Measurements from ENCODE around the gene USP3.

USP3 gene

GRCh38 chr15:63535689-63536088, 31.3 kb downstream of the USP3 start:
- Histone ChIP-seq H3K9me3 (ENCODE audit: control insufficient read depth, low read length) (no peaks in the 10 kb centered on the region), H3K9ac (ENCODE audit: low read length) (no peak overlapping the region), H3K36me3 (ENCODE audit: control insufficient read depth, insufficient read depth, low read length, severe bottlenecking) (peaks cover 25% of the 10 kb centered on the region), H3K4me3 (ENCODE audit: low read length) (no peak overlapping the region), H3K27me3 (replicated peaks; ENCODE audit: control insufficient read depth, insufficient read depth, low read length) (no peaks in the 10 kb centered on the region), H3K4me1 (ENCODE audit: control insufficient read depth, insufficient read depth, low read length) (peaks cover 42% of the 10 kb centered on the region)
- DNase-seq (ENCODE audit: low read depth): no peak

GRCh38 chr15:63538876-63539275, 34.5 kb downstream of the USP3 start:
- no peak overlapping the region for H3K9ac ChIP-seq (ENCODE audit: low read length)
- no peak for DNase-seq (ENCODE audit: low read depth)
- H3K9me3 ChIP-seq (ENCODE audit: control insufficient read depth, low read length): no peaks in the 10 kb centered on the region
- H3K4me1 ChIP-seq (ENCODE audit: control insufficient read depth, insufficient read depth, low read length): peaks cover 18% of the 10 kb centered on the region
- peaks cover 35% of the 10 kb centered on the region for H3K36me3 ChIP-seq (ENCODE audit: control insufficient read depth, insufficient read depth, low read length, severe bottlenecking)
- H3K4me3 ChIP-seq (ENCODE audit: low read length): no peak overlapping the region
- no peaks in the 10 kb centered on the region for H3K27me3 ChIP-seq (replicated peaks; ENCODE audit: control insufficient read depth, insufficient read depth, low read length)

GRCh38 chr15:63539521-63539920, 35.1 kb downstream of the USP3 start:
- no peak overlapping the region for H3K4me3 ChIP-seq (ENCODE audit: low read length)
- H3K9ac ChIP-seq (ENCODE audit: low read length): no peak overlapping the region
- no peaks in the 10 kb centered on the region for H3K9me3 ChIP-seq (ENCODE audit: control insufficient read depth, low read length)
- H3K4me1 ChIP-seq (ENCODE audit: control insufficient read depth, insufficient read depth, low read length): peaks cover 18% of the 10 kb centered on the region
- no peak for DNase-seq (ENCODE audit: low read depth)
- H3K27me3 ChIP-seq (replicated peaks; ENCODE audit: control insufficient read depth, insufficient read depth, low read length): no peaks in the 10 kb centered on the region
- peaks cover 35% of the 10 kb centered on the region for H3K36me3 ChIP-seq (ENCODE audit: control insufficient read depth, insufficient read depth, low read length, severe bottlenecking)

- H3K4me1 ChIP-seq (ENCODE audit: control insufficient read depth, insufficient read depth, low read length): peaks cover 17% of the 10 kb centered on the region
- H3K36me3 ChIP-seq (ENCODE audit: control insufficient read depth, insufficient read depth, low read length, severe bottlenecking): peaks cover 35% of the 10 kb centered on the region
- H3K27me3 ChIP-seq (replicated peaks; ENCODE audit: control insufficient read depth, insufficient read depth, low read length): no peaks in the 10 kb centered on the region
- no peaks in the 10 kb centered on the region for H3K9me3 ChIP-seq (ENCODE audit: control insufficient read depth, low read length)
- no peak for DNase-seq (ENCODE audit: low read depth)
- no peak overlapping the region for H3K9ac ChIP-seq (ENCODE audit: low read length)
- no peak overlapping the region for H3K4me3 ChIP-seq (ENCODE audit: low read length)
Observed at GRCh38 chr15:63539998-63540397, 35.6 kb downstream of the USP3 start.

- Histone ChIP-seq H3K9me3 (ENCODE audit: control insufficient read depth, low read length) (no peaks in the 10 kb centered on the region), H3K27me3 (replicated peaks; ENCODE audit: control insufficient read depth, insufficient read depth, low read length) (no peaks in the 10 kb centered on the region), H3K36me3 (ENCODE audit: control insufficient read depth, insufficient read depth, low read length, severe bottlenecking) (peaks cover 35% of the 10 kb centered on the region), H3K9ac (ENCODE audit: low read length) (no peak overlapping the region), H3K4me1 (ENCODE audit: control insufficient read depth, insufficient read depth, low read length) (peaks cover 13% of the 10 kb centered on the region), H3K4me3 (ENCODE audit: low read length) (no peak overlapping the region)
- DNase-seq (ENCODE audit: low read depth): no peak
Observed at GRCh38 chr15:63540449-63540848, 36.1 kb downstream of the USP3 start.

GRCh38 chr15:63544258-63545026, 40.0 kb downstream of the USP3 start:
- peaks cover 6% of the 10 kb centered on the region for H3K4me1 ChIP-seq (ENCODE audit: control insufficient read depth, insufficient read depth, low read length)
- H3K27me3 ChIP-seq (replicated peaks; ENCODE audit: control insufficient read depth, insufficient read depth, low read length): no peaks in the 10 kb centered on the region
- no peak overlapping the region for H3K9ac ChIP-seq (ENCODE audit: low read length)
- no peak overlapping the region for H3K4me3 ChIP-seq (ENCODE audit: low read length)
- DNase-seq (ENCODE audit: low read depth): no peak
- no peaks in the 10 kb centered on the region for H3K9me3 ChIP-seq (ENCODE audit: control insufficient read depth, low read length)
- H3K36me3 ChIP-seq (ENCODE audit: control insufficient read depth, insufficient read depth, low read length, severe bottlenecking): peaks cover 13% of the 10 kb centered on the region

GRCh38 chr15:63545520-63545919, 41.1 kb downstream of the USP3 start:
- no peak for DNase-seq (ENCODE audit: low read depth)
- H3K36me3 ChIP-seq (ENCODE audit: control insufficient read depth, insufficient read depth, low read length, severe bottlenecking): peaks cover 11% of the 10 kb centered on the region
- no peaks in the 10 kb centered on the region for H3K9me3 ChIP-seq (ENCODE audit: control insufficient read depth, low read length)
- no peak overlapping the region for H3K4me3 ChIP-seq (ENCODE audit: low read length)
- H3K4me1 ChIP-seq (ENCODE audit: control insufficient read depth, insufficient read depth, low read length): peaks cover 2% of the 10 kb centered on the region
- no peaks in the 10 kb centered on the region for H3K27me3 ChIP-seq (replicated peaks; ENCODE audit: control insufficient read depth, insufficient read depth, low read length)
- no peak overlapping the region for H3K9ac ChIP-seq (ENCODE audit: low read length)

- Histone ChIP-seq H3K27me3 (replicated peaks; ENCODE audit: control insufficient read depth, insufficient read depth, low read length) (no peaks in the 10 kb centered on the region), H3K4me1 (ENCODE audit: control insufficient read depth, insufficient read depth, low read length) (peaks cover 35% of the 10 kb centered on the region), H3K36me3 (ENCODE audit: control insufficient read depth, insufficient read depth, low read length, severe bottlenecking) (peaks cover 11% of the 10 kb centered on the region), H3K4me3 (ENCODE audit: low read length) (no peak overlapping the region), H3K9ac (ENCODE audit: low read length) (no peak overlapping the region), H3K9me3 (ENCODE audit: control insufficient read depth, low read length) (no peaks in the 10 kb centered on the region)
- peak; percentile 76 for DNase-seq (ENCODE audit: low read depth)
Observed at GRCh38 chr15:63551400-63551799, 47.0 kb downstream of the USP3 start.

- Histone ChIP-seq H3K4me3 (ENCODE audit: low read length) (peak overlapping the region; percentile 68), H3K27me3 (replicated peaks; ENCODE audit: control insufficient read depth, insufficient read depth, low read length) (no peaks in the 10 kb centered on the region), H3K4me1 (ENCODE audit: control insufficient read depth, insufficient read depth, low read length) (peaks cover 35% of the 10 kb centered on the region), H3K9ac (ENCODE audit: low read length) (peak overlapping the region; percentile 74), H3K9me3 (ENCODE audit: control insufficient read depth, low read length) (no peaks in the 10 kb centered on the region), H3K36me3 (ENCODE audit: control insufficient read depth, insufficient read depth, low read length, severe bottlenecking) (peaks cover 28% of the 10 kb centered on the region)
- peak; percentile 85 for DNase-seq (ENCODE audit: low read depth)
Observed at GRCh38 chr15:63553388-63553791, 49.0 kb downstream of the USP3 start.

- Histone ChIP-seq H3K27me3 (replicated peaks; ENCODE audit: control insufficient read depth, insufficient read depth, low read length) (no peaks in the 10 kb centered on the region), H3K4me3 (ENCODE audit: low read length) (no peak overlapping the region), H3K9ac (ENCODE audit: low read length) (no peak overlapping the region), H3K36me3 (ENCODE audit: control insufficient read depth, insufficient read depth, low read length, severe bottlenecking) (peaks cover 32% of the 10 kb centered on the region), H3K9me3 (ENCODE audit: control insufficient read depth, low read length) (no peaks in the 10 kb centered on the region), H3K4me1 (ENCODE audit: control insufficient read depth, insufficient read depth, low read length) (peaks cover 35% of the 10 kb centered on the region)
- no peak for DNase-seq (ENCODE audit: low read depth)
Observed at GRCh38 chr15:63554337-63554927, 50.0 kb downstream of the USP3 start.

- peaks cover 35% of the 10 kb centered on the region for H3K4me1 ChIP-seq (ENCODE audit: control insufficient read depth, insufficient read depth, low read length)
- H3K9me3 ChIP-seq (ENCODE audit: control insufficient read depth, low read length): no peaks in the 10 kb centered on the region
- H3K36me3 ChIP-seq (ENCODE audit: control insufficient read depth, insufficient read depth, low read length, severe bottlenecking): peaks cover 41% of the 10 kb centered on the region
- no peak overlapping the region for H3K9ac ChIP-seq (ENCODE audit: low read length)
- H3K27me3 ChIP-seq (replicated peaks; ENCODE audit: control insufficient read depth, insufficient read depth, low read length): no peaks in the 10 kb centered on the region
- no peak overlapping the region for H3K4me3 ChIP-seq (ENCODE audit: low read length)
- DNase-seq (ENCODE audit: low read depth): no peak
Observed at GRCh38 chr15:63555507-63555906, 51.1 kb downstream of the USP3 start.
